HG02571 (cell line): Measurements from ENCODE around the gene SNED1.

ENCODE experiments used
- ATAC-seq: cut with Tn5 transposase; IDR thresholded peaks from one replicate; pipeline ENCODE4 v1.9.1; 2021; ENCODE audit warnings: mild to moderate bottlenecking, moderate library complexity; ENCODE audit not compliant: unreplicated experiment

Gene SNED1

GRCh38 chr2:241003830-241004564 is 5.6 kb downstream of the SNED1 start:
- ATAC-seq: no peak

DNA sequence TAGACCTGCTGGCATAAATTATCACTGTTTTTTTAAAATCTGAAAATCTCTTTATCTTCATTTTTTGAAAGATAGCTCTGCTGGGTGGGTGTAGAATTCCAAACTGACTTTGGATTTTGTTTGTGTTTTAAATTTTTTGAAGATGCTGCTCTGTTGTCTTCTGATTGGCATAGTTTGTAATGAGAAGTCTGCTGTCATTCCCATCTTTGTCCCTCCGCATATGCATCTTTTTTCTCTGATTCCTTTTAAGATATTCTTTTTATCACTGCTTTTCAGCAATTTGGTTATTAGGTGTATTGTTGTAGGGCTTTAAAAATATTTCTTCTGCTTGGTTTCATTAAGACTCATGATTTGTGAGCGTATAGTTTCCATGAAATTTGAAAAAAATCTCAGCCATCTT is 7.2 kb downstream of the SNED1 start:
- no peak for ATAC-seq

DNA sequence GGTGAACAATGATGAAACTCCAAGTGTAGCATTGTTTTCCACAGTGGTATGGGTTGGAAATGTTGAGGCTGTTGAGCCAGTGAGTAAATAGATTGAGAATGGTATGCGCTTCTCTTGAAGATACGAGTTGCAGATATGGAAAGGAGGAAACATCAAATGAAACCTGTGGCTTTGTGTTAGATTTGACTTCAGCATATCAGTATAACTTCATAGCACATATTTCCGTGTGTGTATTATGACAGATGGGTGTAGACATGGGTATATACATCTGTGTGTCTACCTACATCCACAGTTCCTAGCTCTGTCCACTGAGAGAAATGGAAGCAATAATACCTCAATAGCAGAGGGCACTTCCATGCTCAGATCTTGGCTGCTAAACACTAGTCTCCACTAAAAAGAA is 8.0 kb downstream of the SNED1 start:
- ATAC-seq: no peak

DNA sequence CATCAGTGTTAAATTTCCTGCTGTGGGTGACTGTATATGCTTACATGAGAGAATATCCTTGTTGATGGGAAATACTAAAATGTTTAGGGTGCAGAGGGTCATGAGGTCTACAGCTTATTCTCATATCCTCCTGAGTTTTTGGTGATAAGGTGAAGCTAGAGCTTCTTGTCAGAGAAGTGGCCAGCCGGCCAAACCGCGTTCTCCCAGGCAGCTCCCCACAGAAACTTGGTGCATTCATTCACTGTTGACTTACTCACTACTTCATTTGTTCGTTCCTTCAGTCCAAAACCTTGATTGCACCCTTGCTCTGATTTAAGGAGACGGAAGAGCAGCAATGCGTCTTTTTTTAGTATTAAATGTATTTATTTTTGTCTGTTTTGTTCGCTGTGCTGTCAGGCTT is 8.7 kb downstream of the SNED1 start:
- ATAC-seq: no peak

DNA sequence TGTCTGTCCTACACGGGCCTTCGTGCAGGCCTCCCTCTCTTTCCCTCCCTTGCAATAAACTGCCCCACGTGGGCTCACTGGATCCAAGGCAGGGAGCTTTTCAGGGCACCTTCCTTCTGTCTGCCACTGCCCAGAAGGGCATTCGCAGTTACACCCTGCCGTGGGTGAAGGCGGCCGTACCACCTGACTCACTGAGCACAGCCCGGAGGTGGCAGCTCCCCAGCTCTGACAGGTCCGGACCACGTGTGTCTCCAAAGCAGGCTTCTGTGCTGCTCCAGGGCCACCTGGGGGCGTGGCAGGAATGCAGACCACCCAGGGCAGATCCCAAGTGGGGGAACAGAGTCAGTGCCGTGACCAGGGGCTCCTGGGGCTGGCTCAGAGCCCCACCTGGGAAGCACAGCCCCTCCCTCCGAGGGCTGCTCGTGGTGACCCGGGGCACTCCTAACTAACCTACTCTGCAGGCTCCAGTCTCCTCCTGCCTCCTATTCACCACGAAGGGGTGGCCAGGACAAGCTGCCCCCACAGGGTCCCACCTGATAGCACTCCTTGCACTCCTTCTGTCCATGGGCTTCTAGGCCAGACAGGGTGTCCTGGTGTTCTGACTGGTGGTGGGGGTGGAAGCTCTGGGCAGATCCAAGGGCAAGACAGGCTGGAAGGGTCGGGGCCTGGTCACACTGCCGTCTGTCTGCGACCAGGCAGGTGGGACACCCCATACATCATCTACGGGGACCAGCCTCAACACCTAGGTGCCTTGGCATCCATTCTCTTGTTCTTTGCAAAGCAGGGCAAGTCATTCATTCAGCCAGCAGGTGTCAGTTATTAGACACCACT is 9.7 kb downstream of the SNED1 start:
- no peak for ATAC-seq

DNA sequence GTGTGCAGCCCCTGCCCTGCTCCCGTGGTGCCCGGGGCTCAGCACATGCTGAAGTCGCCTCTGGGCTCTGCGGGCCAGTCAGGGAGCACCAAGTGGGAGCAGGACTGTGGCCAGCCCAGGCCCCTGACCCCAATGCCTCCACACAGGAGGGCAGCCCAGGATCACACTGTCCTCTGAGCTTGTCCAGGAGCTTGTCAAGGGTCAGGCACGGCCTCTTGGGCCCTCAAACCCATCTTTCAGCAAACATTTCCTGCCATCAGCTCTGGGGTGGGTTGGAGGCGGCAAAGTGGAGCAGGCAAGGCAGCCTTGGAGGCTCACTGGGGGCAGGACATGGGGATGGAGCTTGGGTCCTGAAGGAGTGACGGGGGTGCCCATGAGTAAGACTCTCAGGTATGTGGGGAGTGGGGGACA is 10.3 kb downstream of the SNED1 start:
- no peak for ATAC-seq

GRCh38 chr2:241009191-241009590 is 10.8 kb downstream of the SNED1 start:
- ATAC-seq: no peak

GRCh38 chr2:241009601-241010530 is 11.4 kb downstream of the SNED1 start:
- ATAC-seq: no peak

DNA sequence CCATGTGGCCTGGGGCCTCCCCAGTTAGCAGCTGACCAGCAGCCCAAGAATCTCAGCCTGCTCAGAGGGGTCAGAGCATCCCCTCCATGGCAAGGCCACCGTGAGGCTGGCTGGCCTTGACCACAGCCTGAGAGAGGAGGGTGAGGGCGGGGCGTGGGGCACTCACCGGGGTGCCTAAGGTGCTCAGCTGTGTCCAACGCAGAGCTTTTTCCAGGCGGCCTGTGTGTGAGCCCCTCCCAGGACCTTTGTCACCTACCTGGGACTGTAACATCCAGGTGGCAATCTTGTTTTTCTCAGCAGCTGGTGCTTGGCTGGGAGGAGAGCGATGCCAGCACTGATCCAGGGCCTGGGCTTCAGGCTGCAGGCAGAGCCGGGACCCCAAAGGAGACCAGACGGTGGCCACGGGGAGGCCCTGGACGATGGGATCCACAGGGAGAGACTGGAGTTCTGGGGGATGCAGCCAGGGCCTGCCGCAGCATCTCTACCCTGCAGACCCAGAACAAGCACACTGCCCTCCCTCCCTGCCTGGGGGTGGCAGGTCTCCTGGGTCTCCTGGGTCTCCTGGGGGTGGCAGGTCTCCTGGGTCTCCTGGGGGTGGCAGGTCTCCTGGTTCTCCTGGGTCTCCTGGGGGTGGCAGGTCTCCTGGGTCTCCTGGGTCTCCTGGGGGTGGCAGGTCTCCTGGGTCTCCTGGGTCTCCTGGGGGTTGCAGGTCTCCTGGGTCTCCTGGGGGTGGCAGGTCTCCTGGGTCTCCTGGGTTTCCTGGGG is 12.3 kb downstream of the SNED1 start:
- ATAC-seq: no peak

GRCh38 chr2:241011296-241011600 is 12.8 kb downstream of the SNED1 start:
- no peak for ATAC-seq

DNA sequence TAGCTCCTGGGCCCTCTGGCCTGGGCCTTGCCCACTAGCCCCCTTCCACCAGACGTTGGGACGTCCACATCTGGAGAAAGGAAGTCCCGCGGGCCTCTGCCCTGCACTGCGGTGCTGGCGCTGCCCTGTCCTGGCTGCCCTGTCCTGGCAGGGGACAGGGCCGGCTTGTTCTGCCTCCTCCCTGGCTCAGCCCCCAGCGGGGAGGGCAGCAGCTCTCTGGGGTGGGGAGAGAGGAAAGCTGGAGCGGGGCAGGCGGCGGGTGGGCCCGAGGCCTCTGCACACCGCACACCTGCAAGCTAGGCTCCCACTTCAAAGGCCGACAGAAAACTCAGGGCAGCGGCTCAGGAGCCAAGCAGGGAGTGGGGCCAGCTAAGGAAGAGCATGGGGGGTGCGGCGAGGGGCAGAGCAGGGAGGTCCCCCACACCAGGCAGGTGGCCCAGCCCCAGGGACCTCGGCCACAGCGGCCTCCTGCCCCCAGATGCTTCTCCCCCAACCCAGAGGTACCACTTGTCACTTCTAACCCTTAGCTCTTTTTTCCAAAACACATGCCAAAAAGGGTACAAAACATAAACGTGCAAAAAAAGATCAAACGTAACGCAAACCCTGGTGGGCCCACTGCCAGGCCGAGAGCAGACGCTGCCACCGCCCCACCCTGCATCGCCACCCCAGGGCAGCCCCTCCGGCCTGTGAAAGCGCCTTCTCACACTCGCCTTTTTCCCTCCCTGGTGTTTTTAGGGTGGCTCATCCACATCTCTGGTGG is 13.5 kb downstream of the SNED1 start:
- no peak for ATAC-seq

- no peak for ATAC-seq
Measured at GRCh38 chr2:241014224-241014623, 15.8 kb downstream of the SNED1 start.

GRCh38 chr2:241014764-241015163 is 16.3 kb downstream of the SNED1 start:
- ATAC-seq: no peak

GRCh38 chr2:241015439-241015838 is 17.0 kb downstream of the SNED1 start:
- ATAC-seq: no peak

- no peak for ATAC-seq
Measured at GRCh38 chr2:241017228-241017940, 19.0 kb downstream of the SNED1 start.

DNA sequence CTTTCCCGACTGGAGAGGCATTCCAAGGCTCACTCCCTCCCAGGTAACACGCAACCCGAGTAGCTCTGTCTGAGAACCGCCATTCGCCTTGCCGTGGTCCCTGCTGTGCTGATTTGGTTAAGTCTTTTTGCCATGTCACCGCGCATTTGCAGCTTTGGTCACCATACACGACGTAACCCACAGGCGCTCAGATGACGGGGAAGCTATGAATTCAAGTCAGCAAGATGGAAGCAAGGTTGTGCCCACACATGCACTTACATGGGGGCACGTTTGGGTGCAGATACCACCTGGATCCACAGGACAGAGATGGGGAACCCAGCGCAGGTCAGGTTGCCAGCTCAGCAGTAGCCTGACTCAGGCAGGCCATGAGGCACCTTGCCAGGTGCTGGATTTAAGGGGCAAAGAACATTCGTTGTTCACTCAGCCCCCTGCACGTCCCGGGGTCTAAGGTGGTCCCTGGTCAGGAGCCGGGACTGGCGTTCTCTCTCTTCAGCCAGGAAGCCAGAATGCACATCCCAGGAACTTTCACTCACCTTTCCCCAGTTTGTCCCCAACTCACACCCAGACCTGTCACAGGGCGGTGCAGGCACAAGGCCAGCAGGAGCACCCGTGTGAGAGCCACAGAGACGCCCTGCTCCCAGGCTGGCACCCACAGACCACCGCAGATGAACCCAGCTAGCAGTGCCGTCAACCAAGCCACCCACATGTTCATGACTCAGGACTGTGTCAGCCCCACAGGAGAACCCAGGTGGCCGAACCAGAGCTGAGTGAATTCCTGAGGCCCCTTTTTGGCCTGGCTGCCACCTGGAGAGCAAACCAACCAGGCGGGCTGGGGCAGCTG is 19.9 kb downstream of the SNED1 start:
- no peak for ATAC-seq

GRCh38 chr2:241019441-241020139 is 21.2 kb downstream of the SNED1 start:
- ATAC-seq: no peak

- no peak for ATAC-seq
Measured at GRCh38 chr2:241020201-241020600, 21.8 kb downstream of the SNED1 start.
